Heart right ventricle (tissue), 16 donors: ENCODE measurements around the gene MERTK. TPM values are rescaled to one million over a fixed set of nuclear protein-coding genes. Genes with fewer than 3 reads are reported as not detected.

Experiments used
- ATAC-seq, 8 donors: fragments of 200-7000 bp; cut with Tn5 transposase; one replicate each; pipeline ENCODE4 v1.9.1; 2020; ENCODE audit warnings: mild to moderate bottlenecking in 8 of 8, moderate library complexity in 8 of 8, moderate number of reproducible peaks in 1 of 8
- DNase-seq, 2 donors: peaks; one replicate each; pipeline ENCODE4 v3.0.0-alpha.2; 2020
- H3K27ac ChIP-seq, 10 donors: fragments of 200-600 bp; sonication (generic) in 2 of 10; one replicate each; pipeline versions ENCODE4 v1.5.0 to v1.8.0; 2020 to 2022; ENCODE audit warnings: mild to moderate bottlenecking in 3 of 10
- H3K27me3 ChIP-seq, 7 donors: fragments of 200-600 bp; one replicate each; pipeline ENCODE4 v1.8.0; 2021 to 2022; ENCODE audit warnings: mild to moderate bottlenecking in 2 of 7
- H3K36me3 ChIP-seq, 9 donors: fragments of 200-600 bp; sonication (generic) in 1 of 9; one replicate each; pipeline versions ENCODE4 v1.5.0 to v1.8.0; 2020 to 2022; ENCODE audit warnings: mild to moderate bottlenecking in 2 of 9
- H3K4me1 ChIP-seq, 9 donors: fragments of 200-600 bp; sonication (generic) in 1 of 9; one replicate each; pipeline versions ENCODE4 v1.5.0 to v1.8.0; 2020 to 2022; ENCODE audit warnings: mild to moderate bottlenecking in 4 of 9
- H3K4me3 ChIP-seq, 10 donors: fragments of 200-600 bp; sonication (generic) in 2 of 10; one replicate each; pipeline versions ENCODE4 v1.5.0 to v1.8.0; 2020 to 2022; ENCODE audit warnings: mild to moderate bottlenecking in 7 of 10, moderate library complexity in 2 of 10
- H3K9me3 ChIP-seq, 11 donors: fragments of 200-600 bp in 10 of 11; sonication (generic) in 2 of 11; one replicate each; pipeline versions ENCODE4 v1.5.0 to v1.8.0; 2013 to 2022; ENCODE audit warnings: mild to moderate bottlenecking in 2 of 11, control low read depth in 1 of 11, moderate library complexity in 1 of 11
- WGBS, 2 donors: extraction: QIAGEN DNeasy Blood & Tissue Kit; methylation state at CpG; one replicate each; pipeline ENCODE4 v1.1.7; 2013; ENCODE audit warnings: inconsistent platforms in 1 of 2; 5-methylcytosine and 5-hydroxymethylcytosine counted together
- intact Hi-C, 10 donors: fragments of 100-400 bp; cut with DNase I; formaldehyde crosslinking; loops; one replicate each; pipeline versions ENCODE4 v1.11.1 to v1.14.2; 2022
- polyA plus RNA-seq, 2 donors: library from polyadenylated mRNA; stranded (reverse); fragments of 200-250 nt; gene quantifications; one replicate each; pipeline ENCODE4 v1.2.3, GENCODE V29; 2013
- total RNA-seq, 10 donors: library from RNA; stranded (reverse); fragmentation: NEBNext Ultra II Directional in 3 of 10; extraction: Animal tissue kit (Norgen Biotek cat#: 25700) in 3 of 10; gene quantifications; one replicate each; pipeline versions ENCODE4 v1.2.1 to v1.2.4, GENCODE V29; 2021 to 2023
- TF ChIP-seq, protein P1 (sequence below), 9 donors: fragments of 200-600 bp; sonication (generic) in 2 of 9; IDR thresholded peaks; one replicate each; pipeline versions ENCODE4 v1.5.0 to v1.8.0; 2021 to 2022; ENCODE audit warnings: antibody characterized with exemption in 9 of 9, mild to moderate bottlenecking in 5 of 9, moderate library complexity in 1 of 9
- donor health status: Arrhythmogenic right ventricular cardiomyopathy.
- donor health status: ischemic (EF 13 %, LVEDD 7.1; RV severe dilation, severe dysfunction).
- donor health status: healthy with polysubstance abuse.
- donor health status: DM: no; HTN: yes; CAD: no.
- donor health status: DM: no; HTN: no; CAD: no.
- donor health status: ischemic (EF 25% LVEDD 6.9; RV normal size, moderate dysfunction).
- donor health status: ischemic (EF 25% LVEDD 5.7; RV mildly dilated, moderate dysfunction).
- donor health status: healthy.
- donor health status: DM: yes; HTN: yes; CAD: no.
- donor health status: Ischemic cardiomyopathy.
- donor health status: ischemic (EF 35%, LVEDD 5.7; RV mildly dilated, moderate dysfunction).
- donor health status: nonischemic (EF 11% LVEDD 7.7; RV severe dilation, severe dysfunction).
- donor health status: DM: yes; HTN: yes; CAD: no.
- donor health status: PGD.
- donor health status: ischemic (EF 29% LVEDD 5.4; RV normal size, mild dysfunction).
- donor health status: nonischemic (EF 23%, LVEDD 6.1; RV moderate dilation, normal function).

MERTK gene
- total and polyA plus RNA-seq, 12 donors = 2.3 to 8.9 (median 3.9) TPM

- no peaks in the 10 kb centered on the region for H3K27me3 ChIP-seq
Observed at GRCh38 chr2:111983478-111984212, 85.2 kb downstream of the MERTK start.

DNA sequence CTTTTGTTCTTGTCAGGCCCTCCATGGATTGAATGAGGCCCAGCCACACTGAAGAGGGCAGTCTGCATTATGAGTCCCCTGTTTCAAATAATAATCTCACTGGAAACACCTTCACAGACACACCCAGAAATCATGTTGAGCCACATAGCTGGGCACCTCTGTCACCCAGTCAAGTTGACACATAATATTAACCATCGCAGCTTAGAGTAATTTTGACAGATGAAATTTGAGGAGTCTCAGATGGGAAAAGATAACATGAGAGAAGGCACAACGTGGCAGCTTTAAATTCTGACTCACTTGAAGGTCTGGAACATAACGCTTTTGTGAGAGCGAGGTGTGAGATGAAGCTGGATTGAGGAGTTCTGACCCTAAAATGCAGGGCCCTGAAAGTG, 85.8 kb downstream of the MERTK start:
- Histone ChIP-seq H3K27me3 (no peaks in the 10 kb centered on the region), H3K27ac (no peak overlapping the region), H3K36me3 (peaks cover 0 to 86% (median 32%) of the 10 kb centered on the region in 9 donors), H3K4me1 (no peaks in the 10 kb centered on the region), H3K4me3 (no peak overlapping the region), H3K9me3 (no peaks in the 10 kb centered on the region)
- intact Hi-C loops = loop anchor here in 1 of 10 donors (10.0 kb wide), 1 partner anchor 51 kb away; no protein-coding TSS in a partner anchor
- DNase-seq = no peak
- ATAC-seq = no peak
- WGBS, 2 donors = 87 to 91% methylated on average over 4 of the region's 4 CpGs
- TF ChIP-seq, protein P1, sequence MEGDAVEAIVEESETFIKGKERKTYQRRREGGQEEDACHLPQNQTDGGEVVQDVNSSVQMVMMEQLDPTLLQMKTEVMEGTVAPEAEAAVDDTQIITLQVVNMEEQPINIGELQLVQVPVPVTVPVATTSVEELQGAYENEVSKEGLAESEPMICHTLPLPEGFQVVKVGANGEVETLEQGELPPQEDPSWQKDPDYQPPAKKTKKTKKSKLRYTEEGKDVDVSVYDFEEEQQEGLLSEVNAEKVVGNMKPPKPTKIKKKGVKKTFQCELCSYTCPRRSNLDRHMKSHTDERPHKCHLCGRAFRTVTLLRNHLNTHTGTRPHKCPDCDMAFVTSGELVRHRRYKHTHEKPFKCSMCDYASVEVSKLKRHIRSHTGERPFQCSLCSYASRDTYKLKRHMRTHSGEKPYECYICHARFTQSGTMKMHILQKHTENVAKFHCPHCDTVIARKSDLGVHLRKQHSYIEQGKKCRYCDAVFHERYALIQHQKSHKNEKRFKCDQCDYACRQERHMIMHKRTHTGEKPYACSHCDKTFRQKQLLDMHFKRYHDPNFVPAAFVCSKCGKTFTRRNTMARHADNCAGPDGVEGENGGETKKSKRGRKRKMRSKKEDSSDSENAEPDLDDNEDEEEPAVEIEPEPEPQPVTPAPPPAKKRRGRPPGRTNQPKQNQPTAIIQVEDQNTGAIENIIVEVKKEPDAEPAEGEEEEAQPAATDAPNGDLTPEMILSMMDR (IDR thresholded peaks at IDR 0.05) = no peak

More at GRCh38 chr2:111983478-111984212, 85.2 kb downstream of the MERTK start:
- intact Hi-C loops = loop anchor here in 1 of 10 donors (10.0 kb wide), 1 partner anchor 51 kb away; no protein-coding TSS in a partner anchor
- Histone ChIP-seq H3K9me3 (no peaks in the 10 kb centered on the region), H3K4me3 (no peak overlapping the region), H3K36me3 (peaks cover 0 to 83% (median 32%) of the 10 kb centered on the region in 9 donors), H3K4me1 (no peaks in the 10 kb centered on the region), H3K27ac (no peak overlapping the region)
- TF ChIP-seq, protein P1 (IDR thresholded peaks at IDR 0.05) = no peak
- DNase-seq (no peak), ATAC-seq (no peak)
- WGBS, 2 donors = 78 to 87% methylated on average over 8 of the region's 8 CpGs

DNA sequence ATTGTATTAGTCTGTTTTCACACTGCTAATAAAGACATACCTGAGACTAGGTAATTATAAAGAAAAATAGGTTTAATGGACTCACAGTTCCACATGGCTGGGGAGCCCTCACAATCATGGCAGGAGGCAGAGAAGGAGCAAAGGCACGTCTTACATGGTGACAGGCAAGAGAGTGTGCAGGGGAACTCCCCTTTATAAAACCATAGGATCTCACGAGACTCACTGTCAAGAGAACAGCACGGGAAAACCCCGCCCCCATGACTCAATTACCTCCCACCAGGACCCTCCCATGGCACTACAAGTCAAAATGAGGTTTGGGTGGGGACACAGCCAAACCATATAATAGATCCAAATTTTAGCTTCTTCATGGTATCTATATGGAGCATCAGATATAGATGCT, 87.1 kb downstream of the MERTK start:
- no peak overlapping the region for H3K27ac ChIP-seq
- WGBS, 2 donors = 74 to 88% methylated on average over 4 of the region's 4 CpGs

GRCh38 chr2:111986116-111986900, 87.9 kb downstream of the MERTK start:
- Histone ChIP-seq H3K27me3 (no peaks in the 10 kb centered on the region), H3K36me3 (peaks cover 0 to 91% (median 32%) of the 10 kb centered on the region in 9 donors), H3K27ac (no peak overlapping the region), H3K9me3 (no peaks in the 10 kb centered on the region), H3K4me3 (no peak overlapping the region), H3K4me1 (no peaks in the 10 kb centered on the region)
- TF ChIP-seq, protein P1 (IDR thresholded peaks at IDR 0.05) = no peak
- DNase-seq = no peak
- WGBS, 2 donors = 47 to 64% methylated on average over 6 of the region's 6 CpGs
- intact Hi-C loops = loop anchor here in 1 of 10 donors (10.0 kb wide), 1 partner anchor 48 kb away; no protein-coding TSS in a partner anchor
- no peak for ATAC-seq

More for the DNA sequence above, 87.1 kb downstream of the MERTK start:
- no peaks in the 10 kb centered on the region for H3K9me3 ChIP-seq
- intact Hi-C loops = loop anchor here in 1 of 10 donors (10.0 kb wide), 1 partner anchor 49 kb away; no protein-coding TSS in a partner anchor
- no peak overlapping the region for H3K4me3 ChIP-seq
- H3K4me1 ChIP-seq = no peaks in the 10 kb centered on the region
- DNase-seq = no peak
- TF ChIP-seq, protein P1 (IDR thresholded peaks at IDR 0.05) = no peak
- peaks cover 0 to 99% (median 32%) of the 10 kb centered on the region in 9 donors for H3K36me3 ChIP-seq
- H3K27me3 ChIP-seq = no peaks in the 10 kb centered on the region
- ATAC-seq = no peak
